ENCODE measurements around the gene DDX3X. TPM values are rescaled to one million over a fixed set of nuclear protein-coding genes. Genes with fewer than 3 reads are reported as not detected.

Gene DDX3X
- polyA plus RNA-seq, 1 donor from 2014 or later = 165 TPM

DNA sequence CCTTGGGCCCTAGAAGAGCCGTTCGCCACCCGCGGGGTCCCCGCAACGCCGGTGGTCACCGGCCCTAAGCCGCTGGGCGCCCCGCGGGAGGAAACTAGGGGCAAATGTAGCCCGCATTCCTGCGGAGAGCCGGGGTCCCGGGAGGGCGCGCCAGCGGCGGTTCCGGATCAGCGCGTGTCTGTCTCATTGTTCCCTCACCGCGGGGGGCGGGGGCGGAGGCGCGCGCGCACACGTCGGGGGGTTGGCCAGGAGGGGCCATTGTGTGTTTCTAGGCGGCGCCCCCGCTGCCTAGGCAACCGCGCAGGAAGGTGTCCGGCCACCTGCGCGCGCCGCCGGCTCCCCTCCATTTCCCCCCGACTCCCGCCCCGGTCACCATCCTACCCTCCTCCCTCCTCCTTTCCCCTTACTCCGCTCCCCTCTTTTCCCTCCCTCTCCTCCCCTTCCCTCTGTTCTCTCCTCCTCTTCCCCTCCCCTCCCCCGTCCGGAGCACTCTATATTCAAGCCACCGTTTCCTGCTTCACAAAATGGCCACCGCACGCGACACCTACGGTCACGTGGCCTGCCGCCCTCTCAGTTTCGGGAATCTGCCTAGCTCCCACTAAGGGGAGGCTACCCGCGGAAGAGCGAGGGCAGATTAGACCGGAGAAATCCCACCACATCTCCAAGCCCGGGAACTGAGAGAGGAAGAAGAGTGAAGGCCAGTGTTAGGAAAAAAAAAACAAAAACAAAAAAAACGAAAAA, 789 bp upstream of the DDX3X start:
- no peaks in the 10 kb centered on the region for H3K27me3 ChIP-seq (ENCODE audit: insufficient read depth, low read depth, low read length)
- peak overlapping the region; percentile 100 for H3K9ac ChIP-seq (ENCODE audit: low read length)
- H2AFZ ChIP-seq (ENCODE audit: low read depth, low read length) = peak overlapping the region; percentile 33
- no peaks in the 10 kb centered on the region for H3K9me2 ChIP-seq (ENCODE audit: insufficient read depth, low read length)
- peak overlapping the region; percentile 25 for H3K4me2 ChIP-seq (ENCODE audit: low read length)
- peaks cover 20% of the 10 kb centered on the region for H4K20me1 ChIP-seq (ENCODE audit: insufficient read depth)
- TF ChIP-seq EZH2 (IDR thresholded peaks at IDR 0.05; ENCODE audit: borderline replicate concordance, insufficient read depth, low read length, poor library complexity, severe bottlenecking) (no peak), POLR2AphosphoS5 (IDR thresholded peaks at IDR 0.05) (peak; percentile 87), TAF1 (IDR thresholded peaks at IDR 0.05; ENCODE audit: low read depth) (peak; percentile 66), EP300 (conservative IDR thresholded peaks at IDR 0.05; ENCODE audit: poor library complexity, severe bottlenecking) (peak; percentile 55), SMC3 (conservative IDR thresholded peaks at IDR 0.05; ENCODE audit: poor library complexity) (no peak), MXI1 (conservative IDR thresholded peaks at IDR 0.05; ENCODE audit: poor library complexity, severe bottlenecking) (peak; percentile 70)
- TF ChIP-seq, protein P1, sequence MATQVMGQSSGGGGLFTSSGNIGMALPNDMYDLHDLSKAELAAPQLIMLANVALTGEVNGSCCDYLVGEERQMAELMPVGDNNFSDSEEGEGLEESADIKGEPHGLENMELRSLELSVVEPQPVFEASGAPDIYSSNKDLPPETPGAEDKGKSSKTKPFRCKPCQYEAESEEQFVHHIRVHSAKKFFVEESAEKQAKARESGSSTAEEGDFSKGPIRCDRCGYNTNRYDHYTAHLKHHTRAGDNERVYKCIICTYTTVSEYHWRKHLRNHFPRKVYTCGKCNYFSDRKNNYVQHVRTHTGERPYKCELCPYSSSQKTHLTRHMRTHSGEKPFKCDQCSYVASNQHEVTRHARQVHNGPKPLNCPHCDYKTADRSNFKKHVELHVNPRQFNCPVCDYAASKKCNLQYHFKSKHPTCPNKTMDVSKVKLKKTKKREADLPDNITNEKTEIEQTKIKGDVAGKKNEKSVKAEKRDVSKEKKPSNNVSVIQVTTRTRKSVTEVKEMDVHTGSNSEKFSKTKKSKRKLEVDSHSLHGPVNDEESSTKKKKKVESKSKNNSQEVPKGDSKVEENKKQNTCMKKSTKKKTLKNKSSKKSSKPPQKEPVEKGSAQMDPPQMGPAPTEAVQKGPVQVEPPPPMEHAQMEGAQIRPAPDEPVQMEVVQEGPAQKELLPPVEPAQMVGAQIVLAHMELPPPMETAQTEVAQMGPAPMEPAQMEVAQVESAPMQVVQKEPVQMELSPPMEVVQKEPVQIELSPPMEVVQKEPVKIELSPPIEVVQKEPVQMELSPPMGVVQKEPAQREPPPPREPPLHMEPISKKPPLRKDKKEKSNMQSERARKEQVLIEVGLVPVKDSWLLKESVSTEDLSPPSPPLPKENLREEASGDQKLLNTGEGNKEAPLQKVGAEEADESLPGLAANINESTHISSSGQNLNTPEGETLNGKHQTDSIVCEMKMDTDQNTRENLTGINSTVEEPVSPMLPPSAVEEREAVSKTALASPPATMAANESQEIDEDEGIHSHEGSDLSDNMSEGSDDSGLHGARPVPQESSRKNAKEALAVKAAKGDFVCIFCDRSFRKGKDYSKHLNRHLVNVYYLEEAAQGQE (IDR thresholded peaks at IDR 0.05; ENCODE audit: borderline replicate concordance) = peak; percentile 19
- H3K36me3 ChIP-seq (ENCODE audit: insufficient read depth, low read length) = no peaks in the 10 kb centered on the region
- no peaks in the 10 kb centered on the region for H3F3A ChIP-seq (ENCODE audit: insufficient read depth, low read length, poor library complexity, severe bottlenecking)
- peak overlapping the region; percentile 100 for H3K27ac ChIP-seq (ENCODE audit: low read length)
- H3K4me3 ChIP-seq (ENCODE audit: low read length) = peak overlapping the region; percentile 82
- peaks cover 32% of the 10 kb centered on the region for H3K79me2 ChIP-seq (replicated peaks; ENCODE audit: insufficient read depth, low read length)
- no peaks in the 10 kb centered on the region for H3K9me3 ChIP-seq (ENCODE audit: low read length)

DNA sequence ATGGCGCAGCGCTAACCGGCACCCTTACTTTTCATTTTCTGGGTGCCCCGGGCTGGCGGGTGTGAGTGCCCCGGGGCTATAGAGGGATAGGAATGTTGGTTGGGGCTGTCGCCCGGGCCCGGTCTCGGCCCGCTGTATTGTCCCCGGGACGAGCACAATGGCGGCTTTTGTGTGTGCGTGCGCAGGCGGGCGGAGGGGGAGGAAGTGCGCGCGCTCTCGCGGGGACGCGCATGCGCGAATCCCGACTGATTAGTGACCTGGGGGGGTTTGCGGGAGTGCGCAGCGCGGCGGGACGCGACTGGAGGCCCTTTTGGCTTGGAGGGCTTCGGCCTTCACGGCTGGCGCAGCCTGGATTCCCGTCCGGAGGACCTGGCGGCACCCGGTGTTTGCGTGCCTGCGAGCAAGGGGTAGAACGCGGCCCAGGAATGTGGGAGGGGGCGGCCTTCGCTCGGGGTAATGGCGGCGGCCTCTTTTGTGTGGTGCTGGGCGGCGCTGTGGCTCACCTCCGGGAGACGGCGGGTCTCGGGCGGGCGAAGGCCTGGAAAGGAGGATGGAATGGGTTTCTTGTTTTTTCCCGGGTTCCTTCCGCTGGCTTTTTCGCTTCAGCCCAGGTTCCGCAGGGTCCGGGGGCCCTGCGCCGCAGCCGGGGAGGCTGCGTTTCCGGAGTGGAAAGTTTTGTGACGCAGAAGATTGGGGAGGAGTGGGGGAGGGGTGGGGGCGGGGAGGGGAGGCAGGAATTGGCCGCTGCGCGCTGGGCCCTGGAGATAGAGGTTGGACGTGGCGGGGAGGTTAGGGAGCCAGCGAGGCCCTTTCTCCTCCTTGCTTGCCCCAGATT, 618 bp downstream of the DDX3X start:
- no peaks in the 10 kb centered on the region for H3K36me3 ChIP-seq (ENCODE audit: insufficient read depth, low read length)
- TF ChIP-seq POLR2AphosphoS5 (IDR thresholded peaks at IDR 0.05) (no peak), TAF1 (IDR thresholded peaks at IDR 0.05; ENCODE audit: low read depth) (peak; percentile 64)
- TF ChIP-seq, protein P1 (IDR thresholded peaks at IDR 0.05; ENCODE audit: borderline replicate concordance) = peak; percentile 29
- no peaks in the 10 kb centered on the region for H3K9me2 ChIP-seq (ENCODE audit: insufficient read depth, low read length)
- H3K27me3 ChIP-seq (ENCODE audit: insufficient read depth, low read depth, low read length) = no peaks in the 10 kb centered on the region
- H3K27ac ChIP-seq (ENCODE audit: low read length) = peak overlapping the region; percentile 100
- H3K9me3 ChIP-seq (ENCODE audit: low read length) = no peaks in the 10 kb centered on the region
- H4K20me1 ChIP-seq (ENCODE audit: insufficient read depth) = peaks cover 30% of the 10 kb centered on the region
- H2AFZ ChIP-seq (ENCODE audit: low read depth, low read length) = no peak overlapping the region
- peak overlapping the region; percentile 100 for H3K9ac ChIP-seq (ENCODE audit: low read length)
- no peak overlapping the region for H3K4me2 ChIP-seq (ENCODE audit: low read length)
- peaks cover 46% of the 10 kb centered on the region for H3K79me2 ChIP-seq (replicated peaks; ENCODE audit: insufficient read depth, low read length)
- H3F3A ChIP-seq (ENCODE audit: insufficient read depth, low read length, poor library complexity, severe bottlenecking) = no peaks in the 10 kb centered on the region
- peak overlapping the region; percentile 82 for H3K4me3 ChIP-seq (ENCODE audit: low read length)
